IPS-20b (cell line): ENCODE results near the gene APOB.

Experiments used
- H3K27ac ChIP-seq: one replicate; pipeline ENCODE4 v1.5.1; 2013; ENCODE audit warnings: low read length
- H3K27me3 ChIP-seq: 2 replicates; pipeline ENCODE4 v1.6.1; 2013; ENCODE audit warnings: mild to moderate bottlenecking, low read length, inconsistent platforms; ENCODE audit not compliant: insufficient read depth
- H3K36me3 ChIP-seq: 2 replicates; pipeline ENCODE4 v1.6.1; 2013; ENCODE audit warnings: low read depth, mild to moderate bottlenecking, inconsistent platforms, low read length, moderate library complexity; ENCODE audit not compliant: insufficient read depth
- H3K4me1 ChIP-seq: 2 replicates; pipeline ENCODE4 v1.6.1; 2013; ENCODE audit warnings: mild to moderate bottlenecking, control low read depth, inconsistent platforms, low read length, moderate library complexity; ENCODE audit not compliant: insufficient read depth
- H3K4me3 ChIP-seq: 2 replicates; pipeline ENCODE4 v1.5.1; 2013; ENCODE audit warnings: mild to moderate bottlenecking, low read length, inconsistent platforms
- H3K9ac ChIP-seq: 2 replicates; pipeline ENCODE4 v1.6.1; 2013; ENCODE audit warnings: low read depth, mild to moderate bottlenecking, inconsistent platforms, low read length, moderate library complexity
- H3K9me3 ChIP-seq: 2 replicates; pipeline ENCODE4 v1.6.1; 2013; ENCODE audit warnings: mild to moderate bottlenecking, low read depth, low read length, inconsistent platforms; ENCODE audit not compliant: insufficient read depth

The APOB gene

GRCh38 chr2:21001988-21002813 is 41.7 kb downstream of the APOB start:
- no peaks in the 10 kb centered on the region for H3K36me3 ChIP-seq
- H3K27ac ChIP-seq: no peak overlapping the region
- H3K4me1 ChIP-seq: no peaks in the 10 kb centered on the region
- no peak overlapping the region for H3K4me3 ChIP-seq
- H3K9me3 ChIP-seq: peaks cover 16% of the 10 kb centered on the region
- H3K9ac ChIP-seq: no peak overlapping the region
- no peaks in the 10 kb centered on the region for H3K27me3 ChIP-seq

- Histone ChIP-seq H3K27me3 (no peaks in the 10 kb centered on the region), H3K9ac (no peak overlapping the region), H3K36me3 (no peaks in the 10 kb centered on the region), H3K9me3 (peaks cover 9% of the 10 kb centered on the region; the same call in 1 of the 2 replicates), H3K27ac (no peak overlapping the region), H3K4me1 (no peaks in the 10 kb centered on the region), H3K4me3 (no peak overlapping the region)
Measured at GRCh38 chr2:21001225-21001946, 42.5 kb downstream of the APOB start.

GRCh38 chr2:20999906-21000645 is 43.8 kb downstream of the APOB start:
- H3K4me3 ChIP-seq: no peak overlapping the region
- no peak overlapping the region for H3K9ac ChIP-seq
- no peaks in the 10 kb centered on the region for H3K9me3 ChIP-seq
- H3K27ac ChIP-seq: no peak overlapping the region
- H3K36me3 ChIP-seq: no peaks in the 10 kb centered on the region
- H3K27me3 ChIP-seq: no peaks in the 10 kb centered on the region
- H3K4me1 ChIP-seq: no peaks in the 10 kb centered on the region

DNA sequence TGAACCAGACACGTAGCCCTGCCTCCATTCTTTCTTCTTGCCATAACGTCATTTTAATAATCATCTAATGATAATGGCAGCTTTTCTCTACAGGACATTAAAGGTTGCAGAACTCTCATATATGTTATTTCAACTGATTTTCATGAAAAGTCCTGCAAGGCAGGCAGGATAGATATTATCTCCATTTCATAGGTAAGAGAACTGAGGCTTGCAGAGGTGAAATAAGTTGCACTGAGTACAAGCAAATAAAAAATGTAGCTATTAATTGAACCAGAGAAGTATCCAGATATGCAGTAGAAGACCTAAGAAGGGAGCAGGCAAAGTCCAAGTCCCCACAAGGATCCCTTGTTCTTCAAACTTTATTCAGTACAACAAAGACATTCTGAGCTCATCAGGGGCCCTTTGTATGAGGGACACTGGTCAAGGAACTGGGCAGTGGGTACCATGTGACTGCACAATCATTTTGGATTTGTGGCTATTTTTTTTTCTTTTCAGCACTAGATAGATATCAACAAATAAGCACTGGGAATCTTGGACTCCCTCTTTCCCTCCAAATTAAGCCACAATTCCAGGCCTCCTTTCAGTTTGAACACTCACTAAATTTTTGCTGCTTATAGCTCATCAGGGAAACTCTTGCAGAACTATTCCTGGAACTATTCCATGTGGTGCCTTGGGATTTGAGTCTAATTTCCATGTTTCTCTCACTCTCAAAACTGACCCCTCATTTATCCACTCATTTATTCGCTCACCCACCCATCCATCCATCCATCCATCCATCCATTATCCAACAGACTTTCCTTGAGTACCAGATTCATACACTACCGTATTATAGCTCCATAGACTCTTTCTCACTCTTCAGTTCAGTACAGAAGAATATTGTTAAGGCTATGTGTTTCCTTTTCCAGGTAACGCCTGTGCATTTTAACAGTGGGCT is 44.6 kb downstream of the APOB start:
- Histone ChIP-seq H3K4me1 (no peaks in the 10 kb centered on the region), H3K36me3 (no peaks in the 10 kb centered on the region), H3K9ac (no peak overlapping the region), H3K4me3 (no peak overlapping the region), H3K27ac (no peak overlapping the region), H3K9me3 (no peaks in the 10 kb centered on the region), H3K27me3 (no peaks in the 10 kb centered on the region)

DNA sequence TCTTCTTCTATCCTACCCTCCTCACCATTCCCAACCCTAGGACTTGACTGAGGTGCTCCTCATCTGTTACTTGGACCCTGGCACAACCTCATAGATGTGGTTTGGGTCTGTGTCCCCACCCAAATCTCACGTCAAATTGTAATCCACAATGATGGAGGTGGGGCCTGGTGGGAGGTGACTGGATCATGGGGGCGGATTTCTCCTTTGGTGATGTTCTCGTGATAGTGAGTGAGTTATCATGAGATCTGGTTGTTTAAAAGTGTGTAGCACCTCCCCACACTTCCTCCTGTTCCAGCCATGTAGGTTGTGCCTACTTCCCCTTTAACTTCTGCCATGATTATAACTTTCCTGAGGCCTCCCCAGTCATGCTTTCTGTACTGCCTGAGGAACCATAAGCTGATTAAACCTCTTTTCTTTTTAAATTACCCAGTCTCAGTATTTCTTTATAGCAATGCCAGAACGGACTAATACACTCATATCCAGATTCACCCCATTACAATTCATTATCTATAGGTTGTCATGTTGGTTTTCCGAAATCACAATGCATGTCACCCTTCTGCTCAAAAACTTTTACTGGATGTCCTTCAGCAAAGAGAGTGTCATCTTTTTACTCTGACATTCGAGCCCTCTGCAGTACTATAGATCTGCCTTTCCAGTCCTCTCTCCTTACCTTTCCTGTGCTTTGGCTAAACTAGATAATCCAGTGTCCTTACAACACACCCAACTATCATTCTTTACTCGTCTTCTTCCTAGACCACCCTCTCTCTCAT is 45.7 kb downstream of the APOB start:
- Histone ChIP-seq H3K36me3 (no peaks in the 10 kb centered on the region), H3K4me1 (no peaks in the 10 kb centered on the region), H3K27me3 (no peaks in the 10 kb centered on the region), H3K9ac (no peak overlapping the region), H3K9me3 (no peaks in the 10 kb centered on the region), H3K4me3 (no peak overlapping the region), H3K27ac (no peak overlapping the region)

DNA sequence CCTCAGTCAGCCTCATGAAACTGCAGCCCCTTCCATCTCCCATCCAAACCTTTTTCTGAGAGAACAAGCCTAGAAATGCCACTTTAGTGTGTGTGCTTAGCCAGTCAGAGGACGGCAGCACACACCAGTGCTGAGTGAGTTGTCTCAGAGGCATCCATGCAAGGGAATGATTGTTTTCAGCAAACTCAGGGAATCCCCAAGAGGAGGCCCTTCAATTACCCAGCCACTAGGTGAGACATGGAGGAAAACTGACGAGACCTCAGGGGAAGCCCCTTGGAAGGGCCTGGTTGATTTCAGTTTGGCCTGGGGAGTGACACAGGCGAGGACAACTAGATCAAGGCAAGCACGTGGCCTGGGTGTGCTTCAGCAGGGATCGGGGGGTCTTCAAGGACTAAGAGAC is 49.7 kb downstream of the APOB start:
- H3K9ac ChIP-seq: no peak overlapping the region
- H3K36me3 ChIP-seq: no peaks in the 10 kb centered on the region
- no peaks in the 10 kb centered on the region for H3K4me1 ChIP-seq
- no peaks in the 10 kb centered on the region for H3K27me3 ChIP-seq
- no peaks in the 10 kb centered on the region for H3K9me3 ChIP-seq
- H3K27ac ChIP-seq: no peak overlapping the region
- H3K4me3 ChIP-seq: no peak overlapping the region

DNA sequence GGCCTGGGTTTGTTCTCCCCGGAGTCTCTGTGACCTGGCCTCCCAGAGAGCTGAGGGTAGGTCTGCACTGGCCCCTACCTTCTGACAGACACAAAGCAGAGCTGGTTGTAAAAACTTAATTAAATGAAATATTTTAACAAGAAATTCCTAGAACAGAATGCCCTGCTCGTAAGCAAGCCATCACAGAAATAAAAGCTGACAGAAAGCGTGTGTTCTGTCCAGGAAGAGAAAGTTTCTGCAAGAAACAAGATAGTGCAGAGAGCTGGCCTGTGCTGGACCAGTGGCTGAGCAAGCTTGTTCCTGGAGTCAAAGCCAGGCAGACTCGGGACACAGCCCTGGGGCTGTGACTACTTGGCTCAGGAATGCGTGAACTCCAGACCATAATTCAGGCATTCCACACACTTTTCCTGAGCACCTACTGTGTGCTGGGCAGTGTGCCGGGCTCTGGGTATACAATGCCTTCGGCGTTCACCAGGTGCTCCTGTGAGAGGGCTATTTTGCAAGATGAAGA is 51.6 kb downstream of the APOB start:
- Histone ChIP-seq H3K36me3 (no peaks in the 10 kb centered on the region), H3K27me3 (no peaks in the 10 kb centered on the region), H3K9ac (no peak overlapping the region), H3K27ac (no peak overlapping the region), H3K4me3 (no peak overlapping the region), H3K4me1 (no peaks in the 10 kb centered on the region), H3K9me3 (no peaks in the 10 kb centered on the region)

DNA sequence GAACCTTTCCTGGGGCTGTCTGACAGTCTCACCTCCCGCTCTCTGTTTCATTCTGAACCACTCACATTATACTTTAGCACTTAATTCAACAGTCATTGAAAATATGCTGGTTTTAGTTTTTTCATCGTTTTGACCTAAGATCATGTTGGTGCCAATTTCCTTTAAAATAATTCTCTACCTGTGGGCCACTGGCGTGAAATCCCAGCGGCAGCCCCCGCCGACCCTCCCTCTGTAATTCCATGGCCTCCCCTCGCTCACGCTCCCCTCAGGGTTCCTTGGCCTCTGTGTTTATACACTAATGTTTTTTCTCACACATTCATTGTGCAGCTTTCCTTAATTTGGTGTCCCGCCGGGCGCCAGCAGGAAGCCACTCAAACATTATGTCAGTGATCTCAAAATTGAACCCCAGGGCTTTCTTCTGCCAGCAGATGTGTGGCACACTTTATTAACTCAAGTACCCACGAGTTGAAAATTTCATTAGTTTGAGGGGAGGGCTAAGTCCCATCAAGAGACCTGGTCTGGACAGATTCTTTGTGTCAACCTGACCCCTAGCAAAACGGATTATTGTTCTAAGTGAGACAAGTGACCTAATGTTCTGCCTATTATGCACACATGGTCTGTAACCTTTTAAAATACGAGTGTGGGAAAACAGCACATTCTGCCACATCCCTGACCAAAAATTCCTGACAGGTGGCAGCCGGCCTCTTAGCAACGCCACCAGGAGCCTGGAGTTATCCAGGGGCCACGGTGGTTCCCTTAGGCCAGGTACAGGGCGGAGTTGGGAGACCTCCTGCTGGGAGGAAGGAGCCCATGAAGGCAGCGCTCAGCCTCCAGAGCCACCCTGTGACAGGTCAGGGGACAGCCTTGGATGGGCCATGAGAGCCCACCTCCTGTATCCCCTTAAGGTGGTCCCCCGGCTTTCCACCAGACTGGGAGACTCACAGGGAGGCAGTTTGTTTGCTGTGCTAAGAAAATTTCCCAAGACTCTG is 53.1 kb downstream of the APOB start:
- Histone ChIP-seq H3K27ac (no peak overlapping the region), H3K9me3 (no peaks in the 10 kb centered on the region), H3K4me3 (no peak overlapping the region), H3K27me3 (no peaks in the 10 kb centered on the region), H3K36me3 (no peaks in the 10 kb centered on the region), H3K9ac (no peak overlapping the region), H3K4me1 (no peaks in the 10 kb centered on the region)

DNA sequence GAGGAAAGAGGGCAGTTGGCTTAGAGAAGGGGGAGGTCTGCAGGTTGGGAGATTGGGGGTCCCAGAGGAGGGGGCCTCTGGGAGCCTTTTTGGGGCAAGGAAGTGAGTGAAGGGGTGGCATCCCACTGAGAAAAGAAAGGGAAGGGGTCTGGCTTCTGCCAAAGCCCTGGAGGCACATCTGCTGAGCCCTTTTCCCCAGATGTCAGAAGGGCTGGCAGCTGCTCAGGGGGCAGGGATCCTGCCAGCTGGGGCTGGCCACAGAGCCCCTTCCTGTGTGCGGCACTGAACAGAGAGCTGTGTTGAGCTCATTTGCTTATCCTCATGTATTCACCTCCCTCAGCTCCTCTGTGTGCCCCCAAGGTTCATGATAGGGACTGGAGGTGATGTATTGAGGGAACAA is 54.5 kb downstream of the APOB start:
- Histone ChIP-seq H3K4me1 (no peaks in the 10 kb centered on the region), H3K36me3 (no peaks in the 10 kb centered on the region), H3K4me3 (no peak overlapping the region), H3K9me3 (no peaks in the 10 kb centered on the region), H3K9ac (no peak overlapping the region), H3K27me3 (no peaks in the 10 kb centered on the region), H3K27ac (no peak overlapping the region)

DNA sequence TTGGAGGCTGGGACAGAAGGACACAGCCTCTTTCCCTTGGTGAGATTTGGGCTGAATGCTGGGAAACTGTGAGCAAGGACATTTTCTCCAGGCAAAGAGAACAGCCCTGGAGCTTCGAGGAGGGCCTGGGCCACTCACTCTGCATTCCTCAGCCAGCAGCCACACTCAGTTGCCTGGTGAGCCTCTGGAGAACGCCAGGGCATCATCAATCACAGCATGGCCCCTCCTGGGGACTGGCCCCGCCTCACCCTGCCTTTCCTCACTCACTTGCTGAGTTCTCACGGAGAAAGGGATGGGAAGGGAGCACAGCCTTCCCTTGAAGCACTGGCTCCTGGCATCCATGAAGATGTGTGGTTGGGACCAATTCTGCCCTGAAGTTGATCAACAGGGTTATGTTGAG is 55.0 kb downstream of the APOB start:
- no peaks in the 10 kb centered on the region for H3K27me3 ChIP-seq
- no peaks in the 10 kb centered on the region for H3K4me1 ChIP-seq
- H3K36me3 ChIP-seq: no peaks in the 10 kb centered on the region
- H3K27ac ChIP-seq: no peak overlapping the region
- H3K9me3 ChIP-seq: no peaks in the 10 kb centered on the region
- H3K4me3 ChIP-seq: no peak overlapping the region
- H3K9ac ChIP-seq: no peak overlapping the region
